ENCODE data around the gene OR1L6. TPM values are rescaled to one million over a fixed set of nuclear protein-coding genes. Genes with fewer than 3 reads are reported as not detected.

Gene OR1L6
- total RNA-seq: not detected
- polyA plus RNA-seq: not detected

GRCh38 chr9:122742003-122742402 is at the start of gene OR1L6:
TSS of gene OR1L6 (plus strand) at chr9:122742303. CDS start at chr9:122749848, 7,545 bp downstream.
- peaks cover 0 to 7% (median 0%) of the 10 kb centered on the region in 4 donors for H3K9me3 ChIP-seq
- TF ChIP-seq POLR2AphosphoS5 (IDR thresholded peaks at IDR 0.05) (no peak), POLR2A (IDR thresholded peaks at IDR 0.05) (no peak), EP300 (IDR thresholded peaks at IDR 0.05) (no peak)
- TF ChIP-seq, protein P1, sequence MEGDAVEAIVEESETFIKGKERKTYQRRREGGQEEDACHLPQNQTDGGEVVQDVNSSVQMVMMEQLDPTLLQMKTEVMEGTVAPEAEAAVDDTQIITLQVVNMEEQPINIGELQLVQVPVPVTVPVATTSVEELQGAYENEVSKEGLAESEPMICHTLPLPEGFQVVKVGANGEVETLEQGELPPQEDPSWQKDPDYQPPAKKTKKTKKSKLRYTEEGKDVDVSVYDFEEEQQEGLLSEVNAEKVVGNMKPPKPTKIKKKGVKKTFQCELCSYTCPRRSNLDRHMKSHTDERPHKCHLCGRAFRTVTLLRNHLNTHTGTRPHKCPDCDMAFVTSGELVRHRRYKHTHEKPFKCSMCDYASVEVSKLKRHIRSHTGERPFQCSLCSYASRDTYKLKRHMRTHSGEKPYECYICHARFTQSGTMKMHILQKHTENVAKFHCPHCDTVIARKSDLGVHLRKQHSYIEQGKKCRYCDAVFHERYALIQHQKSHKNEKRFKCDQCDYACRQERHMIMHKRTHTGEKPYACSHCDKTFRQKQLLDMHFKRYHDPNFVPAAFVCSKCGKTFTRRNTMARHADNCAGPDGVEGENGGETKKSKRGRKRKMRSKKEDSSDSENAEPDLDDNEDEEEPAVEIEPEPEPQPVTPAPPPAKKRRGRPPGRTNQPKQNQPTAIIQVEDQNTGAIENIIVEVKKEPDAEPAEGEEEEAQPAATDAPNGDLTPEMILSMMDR (IDR thresholded peaks at IDR 0.05): no peak

GRCh38 chr9:122695696-122696095 is 46.4 kb upstream of the OR1L6 start:
- Histone ChIP-seq H3K27ac (no peak overlapping the region), H3K36me3 (no peaks in the 10 kb centered on the region), H3K9me3 (peaks cover 0 to 6% (median 2%) of the 10 kb centered on the region in 4 donors), H3K4me3 (no peak overlapping the region), H3K27me3 (no peaks in the 10 kb centered on the region), H3K4me1 (no peaks in the 10 kb centered on the region)
- no peak for TF ChIP-seq POLR2AphosphoS5 (IDR thresholded peaks at IDR 0.05)
- no peak for TF ChIP-seq EP300 (IDR thresholded peaks at IDR 0.05)
- TF ChIP-seq, protein P1 (IDR thresholded peaks at IDR 0.05): no peak
- TF ChIP-seq POLR2A (IDR thresholded peaks at IDR 0.05): no peak
- 93 to 96% methylated on average over 1 of the region's 1 CpG for WGBS, 2 donors
- no peak for DNase-seq
- intact Hi-C loops (cut with DNase I): no loop called here

More at GRCh38 chr9:122742003-122742402, at the start of gene OR1L6:
- DNase-seq: no peak
- no peaks in the 10 kb centered on the region for H3K36me3 ChIP-seq
- no peak within 1 kb of the TSS for H3K27ac ChIP-seq
- 67 to 77% methylated on average over 6 of the region's 6 CpGs for WGBS, 2 donors
- no peaks in the 10 kb centered on the region for H3K27me3 ChIP-seq
- intact Hi-C loops (cut with DNase I): no loop called here
- no peak within 1 kb of the TSS for H3K4me3 ChIP-seq
- no peaks in the 10 kb centered on the region for H3K4me1 ChIP-seq

- DNase-seq: no peak
- intact Hi-C loops (cut with DNase I): no loop called here
- Histone ChIP-seq H3K36me3 (no peaks in the 10 kb centered on the region), H3K27me3 (no peaks in the 10 kb centered on the region), H3K9me3 (peaks cover 0 to 9% (median 1%) of the 10 kb centered on the region in 4 donors), H3K4me3 (no peak overlapping the region), H3K27ac (no peak overlapping the region), H3K4me1 (no peaks in the 10 kb centered on the region)
- TF ChIP-seq POLR2A (IDR thresholded peaks at IDR 0.05) (no peak), EP300 (IDR thresholded peaks at IDR 0.05) (no peak), POLR2AphosphoS5 (IDR thresholded peaks at IDR 0.05) (no peak)
- TF ChIP-seq, protein P1 (IDR thresholded peaks at IDR 0.05): no peak
- WGBS, 2 donors: 88 to 90% methylated on average over 7 of the region's 7 CpGs
These were observed 24.1 kb upstream of the OR1L6 start for GRCh38 chr9:122718038-122718437.

GRCh38 chr9:122719218-122719617 is 22.9 kb upstream of the OR1L6 start:
- intact Hi-C loops (cut with DNase I): no loop called here
- 77 to 84% methylated on average over 4 of the region's 4 CpGs for WGBS, 2 donors
- no peak overlapping the region for H3K4me3 ChIP-seq
- H3K9me3 ChIP-seq: peaks cover 0 to 9% (median 2%) of the 10 kb centered on the region in 4 donors
- H3K36me3 ChIP-seq: no peaks in the 10 kb centered on the region
- no peaks in the 10 kb centered on the region for H3K4me1 ChIP-seq
- TF ChIP-seq, protein P1 (IDR thresholded peaks at IDR 0.05): no peak
- TF ChIP-seq POLR2AphosphoS5 (IDR thresholded peaks at IDR 0.05) (no peak), EP300 (IDR thresholded peaks at IDR 0.05) (no peak), POLR2A (IDR thresholded peaks at IDR 0.05) (no peak)
- no peak for DNase-seq
- H3K27me3 ChIP-seq: no peaks in the 10 kb centered on the region
- no peak overlapping the region for H3K27ac ChIP-seq

DNA sequence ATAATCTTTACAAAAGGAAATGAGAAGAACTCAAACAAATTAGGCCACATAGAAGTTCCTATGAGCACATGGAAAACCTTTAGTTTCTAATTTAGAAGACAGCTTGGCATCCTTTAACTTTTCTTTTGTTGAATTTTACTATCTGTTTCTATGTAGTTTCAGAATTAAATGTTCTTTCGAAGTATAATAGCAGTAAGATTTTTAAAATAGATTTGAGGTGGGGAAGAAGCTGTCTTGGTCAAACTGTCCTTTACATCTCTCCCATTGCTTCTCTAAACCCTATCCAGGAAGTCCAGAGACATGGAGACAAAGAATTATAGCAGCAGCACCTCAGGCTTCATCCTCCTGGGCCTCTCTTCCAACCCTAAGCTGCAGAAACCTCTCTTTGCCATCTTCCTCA is 18.4 kb upstream of the OR1L6 start, which contains the start of gene OR1L4:
Gene OR1L4, plus strand, starts transcription at position 301 of the 400 bp plus-strand sequence. Its CDS starts 0 bp downstream, at position 301.
- WGBS, 2 donors: 77 to 92% methylated on average over 1 of the region's 1 CpG
- H3K27ac ChIP-seq: no peak within 1 kb of the TSS
- no peak for DNase-seq
- H3K4me1 ChIP-seq: no peaks in the 10 kb centered on the region
- H3K36me3 ChIP-seq: no peaks in the 10 kb centered on the region
- H3K4me3 ChIP-seq: no peak within 1 kb of the TSS
- no peak for TF ChIP-seq POLR2AphosphoS5 (IDR thresholded peaks at IDR 0.05)
- no peak for TF ChIP-seq POLR2A (IDR thresholded peaks at IDR 0.05)
- TF ChIP-seq, protein P1 (IDR thresholded peaks at IDR 0.05): no peak
- TF ChIP-seq EP300 (IDR thresholded peaks at IDR 0.05): no peak
- peaks cover 10 to 32% (median 18%) of the 10 kb centered on the region in 4 donors for H3K9me3 ChIP-seq
- no peaks in the 10 kb centered on the region for H3K27me3 ChIP-seq
- intact Hi-C loops (cut with DNase I): no loop called here
